Measurements from ENCODE around the gene ATP4A. TPM values are rescaled to one million over a fixed set of nuclear protein-coding genes. Genes with fewer than 3 reads are reported as not detected.

Gene ATP4A
- total RNA-seq, 2 donors from 2014 or later = 1.9 TPM; not detected in 1

- peak; percentile 54 for DNase-seq (ENCODE audit: low spot score)
- 66% methylated on average over 15 of the region's 15 CpGs for WGBS
- H3K27me3 ChIP-seq (replicated peaks; ENCODE audit: insufficient read depth) = no peaks in the 10 kb centered on the region
- no peak overlapping the region for H3K27ac ChIP-seq
- H3K9me3 ChIP-seq = no peaks in the 10 kb centered on the region
- TF ChIP-seq CTCF (IDR thresholded peaks at IDR 0.05) (no peak), POLR2A (IDR thresholded peaks at IDR 0.05) (no peak), POLR2AphosphoS5 (IDR thresholded peaks at IDR 0.05) (peak; percentile 59)
- peaks cover 6% of the 10 kb centered on the region for H3K4me1 ChIP-seq (replicated peaks)
- intact Hi-C loops (cut with DNase I) = loop anchor here (2.0 to 5.0 kb wide), 3 partner anchors 77 to 167 kb away; partner anchors contain the start of genes COX6B1 and RBM42
- H3K4me3 ChIP-seq = no peak overlapping the region
- H3K36me3 ChIP-seq = no peaks in the 10 kb centered on the region
Measured at GRCh38 chr19:35549879-35550523, 13.5 kb downstream of the ATP4A start.

- Histone ChIP-seq H3K4me3 (no peak overlapping the region), H3K4me1 (replicated peaks) (peaks cover 6% of the 10 kb centered on the region), H3K27me3 (replicated peaks; ENCODE audit: insufficient read depth) (no peaks in the 10 kb centered on the region), H3K9me3 (no peaks in the 10 kb centered on the region), H3K27ac (no peak overlapping the region), H3K36me3 (no peaks in the 10 kb centered on the region)
- 22% methylated on average over 6 of the region's 6 CpGs for WGBS
- DNase-seq (ENCODE audit: low spot score) = peak; percentile 66
- intact Hi-C loops (cut with DNase I) = loop anchor here (2.0 to 5.0 kb wide), 3 partner anchors 78 to 168 kb away; partner anchors contain the start of genes COX6B1 and RBM42
- TF ChIP-seq CTCF (IDR thresholded peaks at IDR 0.05) (peak; percentile 55 to 83 (median 72)), POLR2AphosphoS5 (IDR thresholded peaks at IDR 0.05) (peak; percentile 33), POLR2A (IDR thresholded peaks at IDR 0.05) (no peak)
Measured at GRCh38 chr19:35549174-35549788, 14.2 kb downstream of the ATP4A start.

- 75% methylated on average over 8 of the region's 8 CpGs for WGBS
- H3K4me1 ChIP-seq (replicated peaks) = peaks cover 6% of the 10 kb centered on the region
- H3K27ac ChIP-seq = no peak overlapping the region
- no peak for TF ChIP-seq POLR2AphosphoS5 (IDR thresholded peaks at IDR 0.05)
- no peak for TF ChIP-seq POLR2A (IDR thresholded peaks at IDR 0.05)
- TF ChIP-seq CTCF (IDR thresholded peaks at IDR 0.05) = no peak
- H3K9me3 ChIP-seq = no peaks in the 10 kb centered on the region
- no peak overlapping the region for H3K4me3 ChIP-seq
- intact Hi-C loops (cut with DNase I) = loop anchor here (5.0 kb wide), 2 partner anchors 81 to 101 kb away; partner anchors contain the start of genes COX6B1 and RBM42
- H3K36me3 ChIP-seq = no peaks in the 10 kb centered on the region
- no peak for DNase-seq (ENCODE audit: low spot score)
- H3K27me3 ChIP-seq (replicated peaks; ENCODE audit: insufficient read depth) = no peaks in the 10 kb centered on the region
Measured at GRCh38 chr19:35546532-35546931, 16.9 kb downstream of the ATP4A start.

- Histone ChIP-seq H3K27ac (peak overlapping the region; percentile 60 to 72), H3K9me3 (no peaks in the 10 kb centered on the region), H3K27me3 (replicated peaks; ENCODE audit: insufficient read depth) (no peaks in the 10 kb centered on the region), H3K4me1 (replicated peaks) (peaks cover 6% of the 10 kb centered on the region), H3K4me3 (peak overlapping the region; percentile 55 to 80), H3K36me3 (no peaks in the 10 kb centered on the region)
- intact Hi-C loops (cut with DNase I) = loop anchor here (5.0 kb wide), 2 partner anchors 81 to 101 kb away; partner anchors contain the start of genes COX6B1 and RBM42
- TF ChIP-seq CTCF (IDR thresholded peaks at IDR 0.05) (no peak), POLR2AphosphoS5 (IDR thresholded peaks at IDR 0.05) (no peak), POLR2A (IDR thresholded peaks at IDR 0.05) (no peak)
- under 1% methylated on average over 27 of the region's 27 CpGs for WGBS
- DNase-seq (ENCODE audit: low spot score) = no peak
Measured at GRCh38 chr19:35545855-35546381, 17.5 kb downstream of the ATP4A start.
